IMR-90 (cell line): ENCODE data around the gene CHGA.

Experiments used
- POLR2A ChIP-seq: IDR thresholded peaks from 2 replicates; pipeline ENCODE4 v1.6.1; 2012; ENCODE audit warnings: mild to moderate bottlenecking, low read depth, low read length
- RAD21 ChIP-seq: IDR thresholded peaks from 2 replicates; pipeline ENCODE4 v1.6.1; 2012; ENCODE audit warnings: low read length, improper control_type of control experiment
- TF ChIP-seq, protein P1 (sequence below): conservative IDR thresholded peaks from 2 replicates; pipeline ENCODE4 v1.5.1; 2012; ENCODE audit warnings: mild to moderate bottlenecking, low read depth, low read length, improper control_type of control experiment
- TF ChIP-seq, protein P2 (sequence below): fragments of 150-350 bp; IDR thresholded peaks from 2 replicates; pipeline ENCODE4 v1.6.1; 2017; ENCODE audit warnings: mild to moderate bottlenecking, antibody characterized with exemption, low read length, low read depth

DNA sequence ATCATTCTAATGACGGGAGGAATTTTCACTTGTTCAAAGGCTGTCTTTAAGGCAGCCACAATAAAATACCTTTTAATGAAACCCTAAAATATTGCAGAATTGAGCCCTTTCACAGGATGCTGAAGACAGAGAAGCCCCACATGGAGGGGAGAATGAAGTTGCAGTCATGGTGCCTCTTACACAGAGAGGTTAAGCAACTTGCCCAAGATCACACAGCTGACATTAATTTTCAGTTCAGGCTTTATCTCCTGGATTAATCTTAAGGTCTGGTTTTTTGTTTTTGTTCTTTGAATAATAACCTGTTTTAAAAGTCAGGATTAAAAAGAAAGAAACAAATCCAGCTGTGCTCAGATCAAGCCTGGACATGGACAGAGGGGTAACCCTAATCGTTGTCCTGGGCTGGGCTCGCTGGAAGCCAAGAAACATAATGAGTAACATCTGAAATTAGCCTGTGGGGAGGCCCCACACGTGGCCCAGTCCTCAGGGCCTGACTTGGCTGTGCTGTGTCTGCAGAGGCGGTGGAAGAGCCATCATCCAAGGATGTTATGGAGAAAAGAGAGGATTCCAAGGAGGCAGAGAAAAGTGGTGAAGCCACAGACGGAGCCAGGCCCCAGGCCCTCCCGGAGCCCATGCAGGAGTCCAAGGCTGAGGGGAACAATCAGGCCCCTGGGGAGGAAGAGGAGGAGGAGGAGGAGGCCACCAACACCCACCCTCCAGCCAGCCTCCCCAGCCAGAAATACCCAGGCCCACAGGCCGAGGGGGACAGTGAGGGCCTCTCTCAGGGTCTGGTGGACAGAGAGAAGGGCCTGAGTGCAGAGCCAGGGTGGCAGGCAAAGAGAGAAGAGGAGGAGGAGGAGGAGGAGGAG, 8.0 kb downstream of the CHGA start:
- TF ChIP-seq POLR2A (no peak), RAD21 (no peak)
- TF ChIP-seq, protein P1, sequence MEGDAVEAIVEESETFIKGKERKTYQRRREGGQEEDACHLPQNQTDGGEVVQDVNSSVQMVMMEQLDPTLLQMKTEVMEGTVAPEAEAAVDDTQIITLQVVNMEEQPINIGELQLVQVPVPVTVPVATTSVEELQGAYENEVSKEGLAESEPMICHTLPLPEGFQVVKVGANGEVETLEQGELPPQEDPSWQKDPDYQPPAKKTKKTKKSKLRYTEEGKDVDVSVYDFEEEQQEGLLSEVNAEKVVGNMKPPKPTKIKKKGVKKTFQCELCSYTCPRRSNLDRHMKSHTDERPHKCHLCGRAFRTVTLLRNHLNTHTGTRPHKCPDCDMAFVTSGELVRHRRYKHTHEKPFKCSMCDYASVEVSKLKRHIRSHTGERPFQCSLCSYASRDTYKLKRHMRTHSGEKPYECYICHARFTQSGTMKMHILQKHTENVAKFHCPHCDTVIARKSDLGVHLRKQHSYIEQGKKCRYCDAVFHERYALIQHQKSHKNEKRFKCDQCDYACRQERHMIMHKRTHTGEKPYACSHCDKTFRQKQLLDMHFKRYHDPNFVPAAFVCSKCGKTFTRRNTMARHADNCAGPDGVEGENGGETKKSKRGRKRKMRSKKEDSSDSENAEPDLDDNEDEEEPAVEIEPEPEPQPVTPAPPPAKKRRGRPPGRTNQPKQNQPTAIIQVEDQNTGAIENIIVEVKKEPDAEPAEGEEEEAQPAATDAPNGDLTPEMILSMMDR = no peak
- TF ChIP-seq, protein P2, sequence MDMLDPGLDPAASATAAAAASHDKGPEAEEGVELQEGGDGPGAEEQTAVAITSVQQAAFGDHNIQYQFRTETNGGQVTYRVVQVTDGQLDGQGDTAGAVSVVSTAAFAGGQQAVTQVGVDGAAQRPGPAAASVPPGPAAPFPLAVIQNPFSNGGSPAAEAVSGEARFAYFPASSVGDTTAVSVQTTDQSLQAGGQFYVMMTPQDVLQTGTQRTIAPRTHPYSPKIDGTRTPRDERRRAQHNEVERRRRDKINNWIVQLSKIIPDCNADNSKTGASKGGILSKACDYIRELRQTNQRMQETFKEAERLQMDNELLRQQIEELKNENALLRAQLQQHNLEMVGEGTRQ = no peak
